Activated naive CD8-positive, alpha-beta T cell (primary cell): ENCODE results near the gene NBPF4.

Experiments
- H3K27ac Mint-ChIP-seq: one replicate; pipeline ENCODE4 v1.8.0; 2021; ENCODE audit warnings: mixed read lengths
- H3K27me3 Mint-ChIP-seq: one replicate; pipeline ENCODE4 v1.8.0; 2021; ENCODE audit warnings: mixed read lengths
- H3K36me3 Mint-ChIP-seq: one replicate; pipeline ENCODE4 v1.8.0; 2021; ENCODE audit warnings: mixed read lengths
- H3K4me1 Mint-ChIP-seq: one replicate; pipeline ENCODE4 v1.8.0; 2021; ENCODE audit warnings: low read depth, mixed read lengths
- H3K4me3 Mint-ChIP-seq: one replicate; pipeline ENCODE4 v1.8.0; 2021; ENCODE audit warnings: mild to moderate bottlenecking, mixed read lengths
- H3K9me3 Mint-ChIP-seq: one replicate; pipeline ENCODE4 v1.8.0; 2021; ENCODE audit warnings: low read depth, mixed read lengths

NBPF4 gene

DNA sequence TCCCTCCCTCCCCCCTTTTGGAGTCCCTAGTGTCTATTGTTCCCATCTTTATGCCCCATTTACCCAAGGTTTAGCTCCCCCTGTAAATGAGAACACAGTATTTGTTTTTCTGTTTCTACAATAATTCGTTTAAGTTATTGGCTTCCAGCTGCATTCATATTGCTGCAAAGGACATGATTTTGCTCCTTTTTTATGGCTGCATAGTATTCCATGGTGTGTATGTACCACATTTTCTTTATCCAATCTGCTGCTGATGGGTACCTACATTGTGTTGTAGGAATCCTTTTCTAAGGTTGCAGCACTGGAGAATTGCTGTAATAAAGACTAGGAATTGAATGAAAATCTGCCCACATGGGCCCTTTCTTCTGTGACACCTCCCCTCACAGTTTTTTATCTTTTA is 50.5 kb downstream of the NBPF4 start:
- H3K9me3 Mint-ChIP-seq = peaks cover 5% of the 10 kb centered on the region
- peaks cover 27% of the 10 kb centered on the region for H3K36me3 Mint-ChIP-seq
- H3K27ac Mint-ChIP-seq = no peak overlapping the region
- no peaks in the 10 kb centered on the region for H3K27me3 Mint-ChIP-seq
- H3K4me3 Mint-ChIP-seq = no peak overlapping the region
- H3K4me1 Mint-ChIP-seq = peaks cover 6% of the 10 kb centered on the region

DNA sequence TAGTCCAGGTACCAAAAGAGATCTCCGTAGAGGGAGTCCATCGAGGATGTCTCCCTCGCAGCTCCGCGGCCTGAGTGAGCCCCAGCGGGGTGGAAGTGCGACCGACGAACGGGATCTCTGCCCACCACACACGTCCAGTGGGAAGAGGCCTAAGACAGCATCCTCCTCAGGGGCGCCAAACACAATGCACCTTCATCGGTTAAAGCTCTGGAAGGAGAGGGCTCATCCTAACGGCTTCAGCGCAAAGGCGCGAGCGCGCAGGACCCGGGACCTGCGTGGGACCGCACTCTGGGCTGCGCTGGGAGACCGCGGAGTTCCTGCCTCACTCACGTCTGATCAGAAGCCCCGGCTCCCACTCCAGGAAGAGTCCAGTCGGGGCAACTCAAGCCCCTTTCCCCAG is 51.3 kb downstream of the NBPF4 start:
- Mint-ChIP-seq H3K9me3 (peaks cover 5% of the 10 kb centered on the region), H3K36me3 (peaks cover 29% of the 10 kb centered on the region), H3K27ac (no peak overlapping the region), H3K4me1 (peaks cover 1% of the 10 kb centered on the region), H3K27me3 (no peaks in the 10 kb centered on the region), H3K4me3 (no peak overlapping the region)

DNA sequence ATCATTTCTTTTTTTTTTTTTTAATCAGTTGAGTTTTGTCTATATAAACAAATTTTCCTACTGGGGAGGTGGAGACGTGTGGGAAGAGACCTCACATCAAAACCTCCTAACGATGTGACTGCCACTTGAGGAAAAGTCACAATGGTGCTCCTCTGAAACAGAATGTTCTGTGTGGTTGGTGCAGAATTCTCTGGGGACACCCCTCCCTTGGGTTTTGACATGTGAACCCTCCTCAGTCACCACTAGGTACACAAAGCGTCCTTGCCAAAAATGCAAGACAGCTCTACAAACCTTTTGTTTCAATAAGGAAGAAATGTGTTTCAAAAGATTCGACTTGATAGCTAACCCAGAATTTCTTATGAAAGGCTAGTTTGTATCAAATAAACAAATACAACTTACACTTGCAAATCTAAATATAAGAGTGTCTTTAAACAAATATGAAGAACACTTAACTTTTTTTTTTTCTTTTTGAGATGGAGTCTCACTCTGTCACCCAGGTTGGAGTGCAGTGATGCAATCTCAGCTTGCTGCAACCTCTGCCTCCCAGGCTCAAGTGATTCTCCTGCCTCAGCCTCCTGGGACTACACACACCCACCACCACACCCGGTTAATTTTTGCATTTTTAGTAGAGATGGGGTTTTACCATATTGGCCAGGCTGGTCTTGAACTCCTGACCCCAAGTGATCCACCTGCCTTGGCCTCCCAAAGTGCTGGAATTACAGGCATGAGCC is 53.0 kb downstream of the NBPF4 start:
- Mint-ChIP-seq H3K4me3 (no peak overlapping the region), H3K4me1 (no peaks in the 10 kb centered on the region), H3K27me3 (no peaks in the 10 kb centered on the region), H3K27ac (no peak overlapping the region), H3K36me3 (peaks cover 29% of the 10 kb centered on the region), H3K9me3 (peaks cover 5% of the 10 kb centered on the region)

DNA sequence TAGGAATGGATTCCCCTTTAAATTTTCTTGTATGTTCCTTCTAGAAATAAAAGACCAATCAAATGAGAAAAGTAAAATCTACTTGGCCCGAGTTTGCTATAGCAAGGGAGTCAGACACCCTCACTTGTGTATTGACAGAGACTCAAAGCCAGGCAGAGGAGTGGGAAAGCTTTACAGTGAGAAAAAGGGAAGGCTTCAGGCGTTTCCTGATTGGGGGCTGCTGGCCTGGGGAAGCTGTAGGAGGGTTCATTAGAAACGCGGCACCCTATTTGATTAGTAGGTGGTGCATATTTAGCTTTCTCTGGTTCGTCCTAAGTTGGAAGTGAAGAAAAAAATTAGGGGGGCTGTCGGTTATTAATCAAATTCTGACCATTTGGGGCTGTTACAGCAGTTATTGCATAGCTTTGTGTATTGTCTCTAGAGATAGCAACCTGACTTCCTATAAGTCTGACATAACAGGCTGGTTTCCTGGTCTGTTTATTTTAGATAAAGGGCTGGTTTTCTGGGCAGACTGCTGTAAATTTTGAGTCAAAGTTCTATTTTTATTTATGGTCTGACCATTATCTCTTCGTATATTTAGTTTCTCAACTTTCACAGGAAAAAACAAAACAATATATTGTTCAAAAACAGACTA is 53.8 kb downstream of the NBPF4 start:
- H3K9me3 Mint-ChIP-seq = peaks cover 5% of the 10 kb centered on the region
- H3K4me3 Mint-ChIP-seq = no peak overlapping the region
- no peaks in the 10 kb centered on the region for H3K4me1 Mint-ChIP-seq
- H3K36me3 Mint-ChIP-seq = peaks cover 27% of the 10 kb centered on the region
- H3K27me3 Mint-ChIP-seq = no peaks in the 10 kb centered on the region
- no peak overlapping the region for H3K27ac Mint-ChIP-seq

GRCh38 chr1:108188801-108189200 is 55.1 kb downstream of the NBPF4 start:
- Mint-ChIP-seq H3K27me3 (no peaks in the 10 kb centered on the region), H3K9me3 (peaks cover 5% of the 10 kb centered on the region), H3K27ac (no peak overlapping the region), H3K4me3 (no peak overlapping the region), H3K4me1 (no peaks in the 10 kb centered on the region), H3K36me3 (peaks cover 25% of the 10 kb centered on the region)

- Mint-ChIP-seq H3K9me3 (peaks cover 4% of the 10 kb centered on the region), H3K4me3 (no peak overlapping the region), H3K4me1 (peaks cover 1% of the 10 kb centered on the region), H3K27me3 (no peaks in the 10 kb centered on the region), H3K36me3 (peaks cover 28% of the 10 kb centered on the region), H3K27ac (no peak overlapping the region)
Measured at GRCh38 chr1:108182959-108183700, 60.7 kb downstream of the NBPF4 start.

DNA sequence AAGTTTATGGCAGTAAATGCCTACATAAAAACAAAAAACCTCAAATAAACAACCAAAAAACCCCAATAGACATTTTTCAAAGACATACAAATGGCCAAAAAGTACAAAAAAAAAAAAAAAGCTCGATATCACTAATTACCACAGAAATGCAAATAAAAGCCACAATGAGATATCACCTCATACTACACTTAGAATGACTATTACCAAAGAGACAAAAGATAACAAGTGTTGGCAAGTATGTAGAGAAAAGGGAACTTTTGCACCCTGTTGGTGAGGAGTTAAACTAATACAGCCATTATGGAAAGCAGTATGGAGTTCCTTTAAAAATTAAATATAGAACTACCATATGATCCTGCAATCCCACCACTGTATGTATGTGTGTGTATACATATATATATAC is 64.9 kb downstream of the NBPF4 start:
- Mint-ChIP-seq H3K4me1 (peaks cover 11% of the 10 kb centered on the region), H3K4me3 (no peak overlapping the region), H3K27ac (no peak overlapping the region), H3K27me3 (no peaks in the 10 kb centered on the region), H3K36me3 (peaks cover 45% of the 10 kb centered on the region), H3K9me3 (peaks cover 4% of the 10 kb centered on the region)
